HEK293 (cell line): Measurements from ENCODE around the gene DNAJC12.

ENCODE experiments used
- CTCF ChIA-PET: fragments of 350-600 bp; formaldehyde crosslinking; extraction: SDS; loops from one replicate; lab custom pipeline; 2021; ENCODE audit warnings: antibody characterized with exemption; lab: Yijun Ruan, JAX
- POLR2A ChIA-PET: fragments of 300-600 bp; formaldehyde crosslinking; extraction: SDS; loops from one replicate; lab custom pipeline; 2020; ENCODE audit warnings: antibody characterized with exemption, inconsistent platforms; lab: Yijun Ruan, JAX
- H3K27ac ChIP-seq: fragments of 200-500 bp; sonication (Bioruptor generic); 2 replicates; pipeline ENCODE4 v1.5.1; 2014; ENCODE audit warnings: low read depth, low read length, control low read depth, inconsistent platforms; ENCODE audit errors: extremely low read depth
- H3K36me3 ChIP-seq, 2 experiments: fragments of 200-500 bp in 1 of 2; sonication (Bioruptor generic) in 1 of 2; 1 replicate in 1 of 2; 2 replicates in 1 of 2; pipeline ENCODE4 v1.5.1; 2014 to 2017; ENCODE audit warnings: inconsistent platforms in 2 of 2, low read length in 2 of 2; ENCODE audit not compliant: control insufficient read depth in 2 of 2, insufficient read depth in 1 of 2
- H3K4me1 ChIP-seq: fragments of 200-500 bp; sonication (Bioruptor generic); 2 replicates; pipeline ENCODE4 v1.5.1; 2014; ENCODE audit warnings: mild to moderate bottlenecking, low read length, inconsistent platforms; ENCODE audit not compliant: control insufficient read depth, insufficient read depth
- H3K4me3 ChIP-seq: 2 replicates; pipeline ENCODE4 v1.5.1; 2011; ENCODE audit warnings: low read depth, mild to moderate bottlenecking, control low read depth, low read length, moderate library complexity
- H3K9me3 ChIP-seq: fragments of 200-500 bp; sonication (Bioruptor generic); 2 replicates; pipeline ENCODE4 v1.5.1; 2014; ENCODE audit warnings: low read depth, low read length, inconsistent platforms; ENCODE audit not compliant: control insufficient read depth, insufficient read depth
- BCL11B ChIP-seq: fragments of 450-650 bp; formaldehyde crosslinking; IDR thresholded peaks from 2 replicates; pipeline ENCODE4 v1.5.1; 2016; ENCODE audit warnings: low read depth, missing biosample characterization, missing genetic modification characterization
- ELK4 ChIP-seq: IDR thresholded peaks from 2 replicates; pipeline ENCODE4 v1.6.1; 2011; ENCODE audit warnings: mild to moderate bottlenecking, low read depth, low read length, borderline replicate concordance
- GLI2 ChIP-seq: fragments of 450-650 bp; formaldehyde crosslinking; IDR thresholded peaks from 2 replicates; pipeline ENCODE4; 2017; ENCODE audit warnings: missing biosample characterization, missing genetic modification characterization, low read depth, borderline replicate concordance
- HOXA7 ChIP-seq: sonication (generic); formaldehyde crosslinking; IDR thresholded peaks from 2 replicates; pipeline ENCODE4 v1.8.1; 2022; ENCODE audit warnings: missing genetic modification reagents, borderline replicate concordance
- PATZ1 ChIP-seq: fragments of 450-650 bp; formaldehyde crosslinking; IDR thresholded peaks from 2 replicates; pipeline ENCODE4 v1.5.1; 2016; ENCODE audit warnings: missing biosample characterization, missing genetic modification characterization
- SCRT2 ChIP-seq: fragments of 450-650 bp; formaldehyde crosslinking; IDR thresholded peaks from 2 replicates; pipeline ENCODE4 v1.5.1; 2016; ENCODE audit warnings: missing biosample characterization, missing genetic modification characterization
- YY2 ChIP-seq: fragments of 450-650 bp; formaldehyde crosslinking; IDR thresholded peaks from 2 replicates; pipeline ENCODE4 v1.5.1; 2016; ENCODE audit warnings: missing biosample characterization, missing genetic modification characterization
- ZIC2 ChIP-seq: fragments of 450-650 bp; formaldehyde crosslinking; IDR thresholded peaks from 2 replicates; pipeline ENCODE4 v1.5.1; 2016; ENCODE audit warnings: missing biosample characterization, missing genetic modification characterization
- ZNF239 ChIP-seq: fragments of 450-650 bp; formaldehyde crosslinking; IDR thresholded peaks from 2 replicates; pipeline ENCODE4 v1.5.1; 2016; ENCODE audit warnings: missing biosample characterization, missing genetic modification characterization
- ZNF280D ChIP-seq: fragments of 450-650 bp; formaldehyde crosslinking; IDR thresholded peaks from 2 replicates; pipeline ENCODE4 v1.5.1; 2016; ENCODE audit warnings: missing biosample characterization, missing genetic modification characterization
- ZNF426 ChIP-seq: fragments of 450-650 bp; formaldehyde crosslinking; IDR thresholded peaks from 2 replicates; pipeline ENCODE4 v1.5.1; 2017; ENCODE audit warnings: missing biosample characterization, missing genetic modification characterization, mild to moderate bottlenecking, inconsistent platforms, moderate library complexity
- ZNF449 ChIP-seq: fragments of 450-650 bp; formaldehyde crosslinking; IDR thresholded peaks from 2 replicates; pipeline ENCODE4 v1.5.1; 2017; ENCODE audit warnings: missing biosample characterization, mild to moderate bottlenecking, missing genetic modification characterization, moderate library complexity
- ZNF473 ChIP-seq: fragments of 450-650 bp; formaldehyde crosslinking; IDR thresholded peaks from 2 replicates; pipeline ENCODE4 v1.5.1; 2017; ENCODE audit warnings: missing biosample characterization, missing genetic modification characterization
- ZNF549 ChIP-seq: fragments of 450-650 bp; IDR thresholded peaks from 2 replicates; pipeline ENCODE4 v1.5.1; 2018; ENCODE audit warnings: missing biosample characterization, missing genetic modification characterization, mild to moderate bottlenecking, inconsistent platforms, moderate library complexity
- ZNF654 ChIP-seq: fragments of 450-650 bp; formaldehyde crosslinking; IDR thresholded peaks from 2 replicates; pipeline ENCODE4 v1.5.1; 2016; ENCODE audit warnings: low read depth, missing biosample characterization, missing genetic modification characterization
- ZNF664 ChIP-seq: fragments of 450-650 bp; formaldehyde crosslinking; IDR thresholded peaks from 2 replicates; pipeline ENCODE4 v1.5.1; 2016; ENCODE audit warnings: missing biosample characterization, missing genetic modification characterization
- ZNF704 ChIP-seq: fragments of 450-650 bp; formaldehyde crosslinking; IDR thresholded peaks from 2 replicates; pipeline ENCODE4 v1.5.1; 2016; ENCODE audit warnings: missing biosample characterization, missing genetic modification characterization
- ZSCAN18 ChIP-seq: fragments of 450-650 bp; formaldehyde crosslinking; IDR thresholded peaks from 2 replicates; pipeline ENCODE4 v1.5.1; 2016; ENCODE audit warnings: missing biosample characterization, missing genetic modification characterization

DNAJC12 gene

GRCh38 chr10:67807855-67808456, 30.0 kb downstream of the DNAJC12 start (continued):
- TF ChIP-seq ZNF704 (tag by site-specific recombination) (no peak), ZNF426 (tag by site-specific recombination) (no peak), YY2 (tag by site-specific recombination) (no peak), ELK4 (no peak), ZNF280D (no peak)

- Histone ChIP-seq H3K27ac (no peak overlapping the region), H3K4me3 (no peak overlapping the region), H3K36me3 (peaks cover 0 to 4% of the 10 kb centered on the region in 2 experiments; a peak in 1 of 3 replicates), H3K9me3 (no peaks in the 10 kb centered on the region), H3K4me1 (no peaks in the 10 kb centered on the region; the same call in 1 of the 2 replicates)
- ChIA-PET POLR2A (no interaction called here), CTCF (interaction anchor here (1.1 to 1.9 kb wide), 2 partner anchors 16 to 51 kb away, joined by 3 to 5 read pairs; no protein-coding TSS in a partner anchor)
- TF ChIP-seq ZNF664 (tag by site-specific recombination) (peak; percentile 65; the same call in 1 of the 2 replicates), HOXA7 (CRISPR knock-in tag) (no peak)
Measured at GRCh38 chr10:67804395-67804678, 33.7 kb downstream of the DNAJC12 start.

- Histone ChIP-seq H3K27ac (no peak overlapping the region), H3K36me3 (peaks cover 0 to 4% of the 10 kb centered on the region in 2 experiments; a peak in 1 of 3 replicates), H3K9me3 (no peaks in the 10 kb centered on the region), H3K4me3 (no peak overlapping the region), H3K4me1 (no peaks in the 10 kb centered on the region; the same call in 1 of the 2 replicates)
- CTCF ChIA-PET, result interaction anchor here (0.6 to 0.9 kb wide), 3 partner anchors 15 to 132 kb away, joined by 3 to 5 read pairs (median 4); no protein-coding TSS in a partner anchor
- POLR2A ChIA-PET, result no interaction called here
- TF ChIP-seq ZNF239 (tag by site-specific recombination), result no peak
- TF ChIP-seq ZNF654 (tag by site-specific recombination), result no peak
- TF ChIP-seq PATZ1 (tag by site-specific recombination), result no peak
- no peak for TF ChIP-seq BCL11B (tag by site-specific recombination)
- TF ChIP-seq GLI2 (tag by site-specific recombination), result no peak
- TF ChIP-seq ZNF449 (tag by site-specific recombination), result no peak
- TF ChIP-seq ZNF473 (tag by site-specific recombination), result no peak
- no peak for TF ChIP-seq SCRT2 (tag by site-specific recombination)
- no peak for TF ChIP-seq ELK4
- no peak for TF ChIP-seq ZIC2
- no peak for TF ChIP-seq ZNF549
- no peak for TF ChIP-seq ZSCAN18
Measured at GRCh38 chr10:67803588-67804394, 34.2 kb downstream of the DNAJC12 start.
